Fibroblast of the aortic adventitia (primary cell): ENCODE measurements around the gene MME. TPM values are rescaled to one million over a fixed set of nuclear protein-coding genes. Genes with fewer than 3 reads are reported as not detected.

Source experiments
- DNase-seq: peaks from one replicate; pipeline ENCODE4 v3.0.0-alpha.2; 2010; ENCODE audit warnings: low read depth
- H3K4me3 ChIP-seq: 2 replicates; pipeline ENCODE4 v1.5.1; 2011; ENCODE audit warnings: low read depth, mild to moderate bottlenecking, control low read depth, low read length, moderate library complexity
- total RNA-seq: library from RNA; depleted of rRNA; stranded (reverse); fragments of >200 nt; gene quantifications from 2 replicates; pipeline ENCODE4 v1.2.3, GENCODE V29; 2012; ENCODE audit warnings: low replicate concordance
- TF ChIP-seq, protein P1 (sequence below): IDR thresholded peaks from 2 replicates; pipeline ENCODE4 v1.5.1; 2011; ENCODE audit warnings: mild to moderate bottlenecking, low read length, control low read depth, inconsistent platforms; ENCODE audit not compliant: insufficient read depth

MME gene
- total RNA-seq, 1 donor: 101 TPM

DNA sequence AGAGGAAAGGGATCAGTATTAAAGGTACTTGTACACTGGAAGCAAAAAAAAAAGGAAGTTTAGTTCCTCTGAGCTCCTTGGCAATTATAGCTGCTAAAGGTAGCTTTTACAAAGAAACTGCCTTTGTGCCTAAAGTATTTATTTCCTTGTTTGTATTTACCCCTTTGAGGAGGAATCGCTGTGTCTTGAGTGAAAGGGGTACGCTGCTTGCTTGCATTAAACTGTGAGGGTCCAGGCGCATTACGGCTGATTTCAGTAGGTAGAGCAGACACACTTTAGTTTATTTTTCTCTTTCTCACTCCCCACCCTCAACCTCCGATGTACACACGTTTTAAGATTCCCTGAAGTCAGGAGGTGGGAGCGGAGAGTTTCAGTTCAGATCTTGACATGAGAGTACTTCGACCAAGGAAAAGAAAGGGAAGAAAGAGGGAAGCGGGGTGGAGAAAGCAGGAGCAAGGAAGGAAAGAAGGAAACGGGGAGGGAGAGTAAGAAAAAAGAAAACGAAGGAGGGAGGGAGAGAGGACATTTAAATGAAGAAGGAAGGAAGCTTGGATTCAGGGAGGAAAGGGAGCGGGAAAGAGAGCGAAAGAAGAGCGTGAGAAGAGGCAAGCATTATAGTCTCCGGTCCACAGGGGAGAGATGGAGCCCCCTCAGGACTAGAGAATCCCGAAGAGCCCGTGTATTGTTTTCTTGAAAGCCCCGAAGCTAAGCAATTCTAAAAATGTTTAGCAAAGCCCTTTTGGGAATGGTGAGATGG is 1.2 kb upstream of the MME start:
- peak; percentile 53 for DNase-seq
- H3K4me3 ChIP-seq: peak overlapping the region; percentile 93
- TF ChIP-seq, protein P1, sequence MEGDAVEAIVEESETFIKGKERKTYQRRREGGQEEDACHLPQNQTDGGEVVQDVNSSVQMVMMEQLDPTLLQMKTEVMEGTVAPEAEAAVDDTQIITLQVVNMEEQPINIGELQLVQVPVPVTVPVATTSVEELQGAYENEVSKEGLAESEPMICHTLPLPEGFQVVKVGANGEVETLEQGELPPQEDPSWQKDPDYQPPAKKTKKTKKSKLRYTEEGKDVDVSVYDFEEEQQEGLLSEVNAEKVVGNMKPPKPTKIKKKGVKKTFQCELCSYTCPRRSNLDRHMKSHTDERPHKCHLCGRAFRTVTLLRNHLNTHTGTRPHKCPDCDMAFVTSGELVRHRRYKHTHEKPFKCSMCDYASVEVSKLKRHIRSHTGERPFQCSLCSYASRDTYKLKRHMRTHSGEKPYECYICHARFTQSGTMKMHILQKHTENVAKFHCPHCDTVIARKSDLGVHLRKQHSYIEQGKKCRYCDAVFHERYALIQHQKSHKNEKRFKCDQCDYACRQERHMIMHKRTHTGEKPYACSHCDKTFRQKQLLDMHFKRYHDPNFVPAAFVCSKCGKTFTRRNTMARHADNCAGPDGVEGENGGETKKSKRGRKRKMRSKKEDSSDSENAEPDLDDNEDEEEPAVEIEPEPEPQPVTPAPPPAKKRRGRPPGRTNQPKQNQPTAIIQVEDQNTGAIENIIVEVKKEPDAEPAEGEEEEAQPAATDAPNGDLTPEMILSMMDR: no peak

DNA sequence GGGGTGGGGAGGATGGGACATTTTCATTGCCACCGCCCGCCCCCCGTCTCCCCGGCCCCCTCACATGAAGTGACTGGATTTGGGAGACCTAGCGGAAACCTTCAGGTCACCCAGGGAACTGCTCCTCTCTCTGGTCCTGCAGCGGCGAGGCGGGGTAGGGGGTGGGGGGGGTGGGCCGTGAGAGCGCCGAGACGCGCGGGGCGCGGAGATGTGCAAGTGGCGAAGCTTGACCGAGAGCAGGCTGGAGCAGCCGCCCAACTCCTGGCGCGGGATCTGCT is 712 bp upstream of the MME start:
- DNase-seq: peak; percentile 59
- TF ChIP-seq, protein P1: peak; percentile 42
- H3K4me3 ChIP-seq: peak overlapping the region; percentile 93

DNA sequence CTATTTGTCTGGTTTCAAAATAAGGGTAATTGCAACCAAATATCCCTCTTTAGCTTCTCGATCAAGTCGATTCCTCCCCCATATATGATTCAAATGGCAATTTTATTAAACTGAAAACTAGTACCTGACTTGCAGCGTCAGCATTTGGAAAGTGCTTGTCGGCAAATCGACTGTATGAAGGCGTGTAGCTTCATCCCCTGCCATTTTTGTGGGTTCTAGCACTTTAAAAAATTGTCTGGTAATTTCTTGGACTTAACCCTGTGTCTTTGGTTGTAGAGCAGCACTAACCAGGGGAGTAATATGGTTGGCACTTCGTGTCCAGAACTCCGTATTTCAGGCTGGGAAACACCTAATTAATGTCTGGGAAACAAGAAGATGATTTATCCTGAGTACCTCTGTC is 573 bp downstream of the MME start:
- TF ChIP-seq, protein P1: no peak
- peak overlapping the region; percentile 93 for H3K4me3 ChIP-seq
- DNase-seq: peak; percentile 51

DNA sequence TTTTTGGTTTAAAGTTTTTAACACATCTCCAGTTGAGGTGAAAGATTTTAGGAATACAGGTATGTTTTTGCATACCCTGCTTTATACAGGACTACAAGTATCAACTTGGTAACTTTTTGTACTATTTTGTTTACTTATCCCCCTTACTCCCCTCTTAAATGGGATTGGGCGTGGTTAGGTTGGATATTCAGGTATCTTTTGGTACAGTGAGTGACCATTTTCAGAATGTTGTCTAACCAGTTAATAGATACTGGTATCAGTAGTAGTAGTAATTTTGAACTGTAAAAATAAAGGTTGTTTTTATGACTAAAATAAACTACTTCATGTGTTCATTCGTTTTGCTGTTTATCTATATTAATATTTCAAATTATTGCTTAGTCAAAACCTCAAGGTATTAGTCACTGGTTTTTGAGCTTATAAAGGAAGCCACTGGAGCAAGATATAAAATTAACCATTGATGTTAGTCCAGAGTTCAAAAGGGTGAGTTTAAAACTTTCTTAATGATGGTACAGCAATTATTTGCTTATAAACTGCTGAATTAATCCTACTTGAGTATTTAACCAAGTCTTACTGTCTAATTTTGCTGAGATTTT is 3.3 kb downstream of the MME start:
- TF ChIP-seq, protein P1: no peak
- H3K4me3 ChIP-seq: no peak overlapping the region
- no peak for DNase-seq

DNA sequence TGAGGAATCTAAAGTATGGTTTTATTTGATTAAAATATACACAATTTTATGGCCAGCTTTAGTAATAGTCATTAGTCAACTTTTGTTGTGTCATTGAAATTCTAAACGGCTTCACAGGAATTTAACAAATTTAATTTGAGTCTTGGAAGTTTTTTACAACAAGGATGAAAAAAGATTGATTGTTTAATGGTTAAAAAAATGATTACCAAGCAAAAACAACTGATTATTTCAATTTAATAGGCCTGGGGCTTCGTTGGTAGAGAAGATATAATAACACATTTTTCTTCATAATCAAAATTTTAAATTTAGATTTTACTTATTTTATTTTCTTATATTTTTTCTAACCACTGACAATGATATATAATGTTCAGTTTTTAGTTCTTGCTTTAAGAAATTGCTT is 4.4 kb downstream of the MME start:
- DNase-seq: no peak
- TF ChIP-seq, protein P1: no peak

DNA sequence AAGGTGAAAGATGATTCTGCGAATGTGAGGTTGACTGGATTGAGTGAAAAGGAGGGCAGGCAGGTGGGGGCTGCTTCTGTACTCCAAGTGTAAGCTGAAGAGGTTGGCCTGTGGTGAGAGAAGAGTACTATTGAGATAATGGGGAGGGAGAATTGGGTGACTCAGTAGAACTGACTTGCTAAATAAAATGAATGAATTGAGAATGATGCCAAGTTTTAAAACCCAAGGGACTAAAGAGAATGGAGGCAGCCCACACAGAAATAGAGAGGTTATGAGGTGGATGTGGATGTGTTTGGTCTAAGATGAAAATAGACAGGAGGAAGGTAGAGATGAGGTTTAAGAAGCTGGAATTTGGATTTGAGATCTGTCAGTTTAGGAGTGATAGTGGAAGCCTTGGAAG is 5.9 kb downstream of the MME start:
- H3K4me3 ChIP-seq: no peak overlapping the region
- DNase-seq: peak; percentile 64
- TF ChIP-seq, protein P1: no peak

More for the DNA sequence above, 4.4 kb downstream of the MME start:
- H3K4me3 ChIP-seq: no peak overlapping the region
